ENCODE data around the gene LGALS4.
"Not testable (repeated sequence)": the region's sequence is repeated elsewhere in the genome, so short reads cannot be mapped to it uniquely, and the experiment has no call there.

The LGALS4 gene

GRCh38 chr19:38842439-38843174 lies 29.9 kb upstream of the LGALS4 start:
- DNase-seq, result no peak

DNA sequence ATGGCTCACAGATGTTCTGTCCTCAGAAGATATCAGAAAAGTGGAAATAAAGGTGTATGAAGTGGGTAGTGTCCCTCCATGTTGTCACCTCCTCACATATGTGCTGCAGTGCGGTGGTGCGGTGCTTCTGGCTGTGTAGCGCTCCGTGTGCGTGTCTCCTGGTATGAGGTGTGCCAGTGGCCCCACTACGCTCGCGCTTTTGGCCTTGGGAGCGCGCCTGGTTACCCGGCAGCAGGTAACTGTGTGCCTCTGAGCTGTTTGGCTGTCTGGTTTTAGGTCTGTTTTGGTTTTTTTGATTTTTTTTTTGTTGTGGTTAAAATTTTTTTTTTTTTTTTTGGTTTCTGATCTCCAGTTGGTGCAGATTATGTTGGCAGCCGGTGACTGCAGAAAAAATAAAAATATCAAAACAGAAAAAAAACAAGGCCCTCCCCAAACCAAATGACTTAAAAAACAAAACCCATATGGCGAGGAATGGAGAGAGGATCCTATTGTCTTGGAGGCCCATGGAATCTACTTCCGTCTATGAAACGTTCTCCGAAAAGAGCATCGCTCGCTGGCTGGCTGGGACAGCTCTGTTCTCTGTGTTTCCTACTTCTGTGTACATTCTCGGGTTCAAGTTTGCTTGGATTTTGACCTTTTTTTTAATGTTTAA lies 29.2 kb upstream of the LGALS4 start:
- DNase-seq, result no peak

DNA sequence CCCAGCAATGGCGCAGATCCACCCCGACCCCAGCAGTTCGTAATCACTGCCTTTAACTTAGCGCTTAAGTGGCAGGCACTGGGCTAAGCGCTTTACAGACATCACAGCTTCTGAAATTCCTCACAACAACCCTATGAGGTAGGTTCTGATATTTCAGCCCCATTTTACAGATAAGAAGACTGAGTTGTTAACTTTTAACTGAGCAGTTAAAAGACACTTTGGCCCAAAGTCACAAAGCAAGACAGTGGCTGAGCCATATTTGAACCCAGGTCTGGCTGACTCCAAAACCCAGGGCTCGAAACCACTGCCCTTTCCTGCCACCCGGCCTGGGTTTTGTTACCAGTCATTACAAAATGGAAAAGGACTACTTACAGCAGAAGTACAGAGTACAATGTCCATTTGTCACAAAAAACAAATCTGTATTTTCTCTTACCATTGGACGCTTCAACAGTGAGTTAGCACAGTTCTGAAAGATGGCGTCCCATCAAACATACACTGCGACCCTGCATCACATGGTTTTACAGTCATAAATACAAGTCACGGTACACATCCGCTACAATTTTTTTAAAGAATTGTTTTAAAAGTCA lies 28.5 kb upstream of the LGALS4 start:
- DNase-seq, result no peak

- no peak for DNase-seq
Measured at GRCh38 chr19:38840583-38840968, 27.8 kb upstream of the LGALS4 start.

GRCh38 chr19:38839816-38840582 lies 27.3 kb upstream of the LGALS4 start:
- no peak for DNase-seq

DNA sequence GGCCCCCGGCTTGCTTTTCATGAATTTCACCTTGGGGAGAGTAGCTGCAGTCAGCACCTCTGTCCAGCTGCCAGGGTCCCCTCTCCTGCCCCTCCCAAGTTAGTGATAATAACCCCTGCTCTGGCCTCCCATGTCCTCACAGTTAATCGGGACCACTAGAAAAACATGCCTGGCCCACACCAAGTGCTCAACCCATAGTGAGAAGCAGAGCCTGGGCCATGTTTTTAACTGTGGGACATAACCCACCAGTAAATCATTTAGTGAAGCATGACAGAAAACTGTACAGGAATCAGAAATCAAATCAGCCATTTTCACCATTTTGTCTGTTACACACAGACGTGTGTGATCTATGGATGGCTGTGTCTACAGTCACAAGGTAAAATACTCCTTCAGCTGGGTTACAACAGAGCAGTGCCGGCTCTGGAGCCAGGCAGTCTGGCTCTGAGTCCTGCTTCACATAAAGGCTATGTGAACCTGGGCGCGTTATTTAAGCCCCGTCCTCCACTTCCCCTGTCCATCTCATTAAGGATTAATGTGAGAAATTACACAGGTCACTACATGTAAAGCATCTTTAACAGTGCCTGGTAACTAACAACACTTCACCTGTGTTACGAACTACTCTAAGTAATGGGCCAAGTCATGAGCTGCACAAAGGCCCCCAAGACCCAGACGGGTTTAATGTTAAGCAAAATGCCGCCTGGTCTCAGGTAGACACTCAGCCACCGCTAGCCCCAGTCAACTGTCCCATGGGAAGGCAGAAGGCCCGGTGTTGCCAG lies 26.4 kb upstream of the LGALS4 start:
- DNase-seq, result no peak

GRCh38 chr19:38838208-38838985 lies 25.7 kb upstream of the LGALS4 start:
- DNase-seq, result no peak

DNA sequence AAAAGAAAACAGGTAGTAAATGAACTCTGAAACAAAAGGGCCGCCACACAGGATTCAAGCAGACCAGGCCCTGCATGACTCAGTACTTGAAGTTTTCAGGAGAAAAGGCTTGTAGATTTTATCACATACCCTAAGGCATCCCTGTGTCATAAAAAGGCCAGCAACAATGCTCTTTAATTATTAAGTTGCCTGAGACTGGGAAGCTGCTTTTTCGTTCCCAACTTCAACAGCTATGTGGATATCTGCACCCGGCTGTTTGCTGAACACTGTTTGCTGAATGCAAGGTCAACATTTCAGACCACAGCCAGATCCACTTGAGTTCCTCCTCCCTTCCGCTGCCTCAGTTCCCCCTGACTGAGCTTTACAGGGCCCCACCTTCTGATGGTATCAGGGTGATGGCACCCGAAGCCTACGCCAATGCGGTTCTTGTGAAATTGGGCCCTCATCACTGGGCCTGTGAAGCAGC lies 24.9 kb upstream of the LGALS4 start:
- no peak for DNase-seq

DNA sequence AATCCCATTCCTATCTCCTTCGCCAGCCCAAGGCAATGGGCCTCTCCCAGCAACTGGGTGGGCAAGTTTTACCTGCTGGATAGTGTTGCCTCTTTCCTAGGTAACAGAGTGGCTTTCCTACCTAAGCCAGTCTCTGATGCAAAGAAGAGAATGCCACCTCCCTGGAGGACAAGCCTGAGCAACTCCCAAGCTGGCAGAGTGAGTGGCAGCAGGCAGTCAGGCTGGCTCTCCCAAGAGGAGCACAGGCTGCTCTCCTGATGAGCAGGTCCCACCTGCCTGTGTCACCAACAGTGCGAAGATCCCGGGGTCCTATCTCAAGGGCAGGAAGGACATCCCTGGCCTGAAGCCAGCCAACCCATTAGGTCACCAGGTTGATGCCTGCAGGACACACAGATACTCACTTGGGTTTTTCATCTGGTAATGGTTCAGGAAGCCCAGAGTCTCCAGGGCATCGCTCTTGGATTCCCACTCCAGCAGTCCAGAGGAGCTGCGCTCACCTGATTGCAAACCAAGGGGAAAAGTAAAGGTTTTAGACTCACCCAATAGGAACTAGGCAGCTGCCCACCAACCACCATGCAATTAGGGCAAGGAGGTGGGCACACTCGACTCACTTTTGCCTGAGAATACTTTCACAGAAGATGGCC lies 24.4 kb upstream of the LGALS4 start:
- DNase-seq, result no peak

DNA sequence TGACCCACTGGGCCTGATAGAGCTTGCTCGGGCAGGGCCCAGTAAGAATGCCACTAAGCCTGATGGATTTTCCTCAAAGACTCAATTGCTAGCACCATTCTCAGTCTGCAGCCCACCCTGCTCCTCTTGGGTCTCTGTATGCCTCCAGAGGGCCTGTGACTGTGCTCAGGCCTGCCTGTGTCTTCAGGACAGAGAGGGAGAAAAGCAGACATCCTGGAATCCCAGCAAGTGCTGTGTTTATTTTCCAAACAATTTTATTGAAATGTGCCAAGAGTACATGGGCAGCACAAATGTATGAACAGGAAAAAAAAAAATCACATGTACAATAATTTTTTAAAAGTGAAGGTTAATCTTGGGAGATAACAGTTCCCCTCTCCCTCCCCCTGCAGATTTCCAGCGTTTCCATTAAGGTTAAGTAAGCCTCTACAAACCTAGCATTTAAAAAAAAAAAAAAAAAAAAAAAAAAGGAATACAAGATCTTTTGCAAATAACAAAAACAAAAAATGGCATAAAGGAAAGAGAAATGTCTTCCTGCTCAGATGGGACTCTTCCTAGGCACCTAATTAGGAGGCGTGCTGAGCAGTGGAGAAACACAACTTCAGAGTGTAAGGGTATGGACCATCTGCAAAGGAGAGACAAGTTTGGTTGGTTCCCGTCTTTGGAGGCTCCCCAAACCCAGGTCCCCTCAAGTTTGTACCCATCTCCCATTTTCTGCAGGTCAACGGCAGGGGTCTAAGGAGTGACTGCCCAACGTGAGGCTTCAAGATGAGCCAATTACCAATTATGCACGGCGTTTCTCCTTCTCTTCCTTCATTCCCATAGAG lies 23.6 kb upstream of the LGALS4 start:
- DNase-seq, result no peak

- no peak for DNase-seq
Measured at GRCh38 chr19:38834590-38834989, 21.8 kb upstream of the LGALS4 start.

DNA sequence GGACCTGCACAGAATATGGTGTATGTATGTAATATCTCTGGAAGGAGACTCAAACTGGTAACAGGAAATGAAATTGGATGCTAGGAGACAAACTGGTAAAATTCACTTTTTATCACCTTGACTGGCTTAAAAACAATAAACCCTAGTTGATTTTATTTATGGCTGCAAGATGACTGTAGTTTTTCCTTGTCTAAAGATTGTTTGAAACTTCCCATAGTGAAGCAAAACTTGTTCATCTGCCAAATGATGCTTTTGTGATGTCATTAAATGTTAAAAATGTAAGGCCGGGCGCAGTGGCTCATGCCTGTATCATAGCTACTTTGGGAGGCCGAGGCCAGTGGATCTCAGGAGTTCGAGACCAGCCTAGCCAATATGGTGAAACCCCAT lies 21.4 kb upstream of the LGALS4 start:
- DNase-seq, result no peak

- no peak for DNase-seq
Measured at GRCh38 chr19:38833092-38833425, 20.3 kb upstream of the LGALS4 start.

DNA sequence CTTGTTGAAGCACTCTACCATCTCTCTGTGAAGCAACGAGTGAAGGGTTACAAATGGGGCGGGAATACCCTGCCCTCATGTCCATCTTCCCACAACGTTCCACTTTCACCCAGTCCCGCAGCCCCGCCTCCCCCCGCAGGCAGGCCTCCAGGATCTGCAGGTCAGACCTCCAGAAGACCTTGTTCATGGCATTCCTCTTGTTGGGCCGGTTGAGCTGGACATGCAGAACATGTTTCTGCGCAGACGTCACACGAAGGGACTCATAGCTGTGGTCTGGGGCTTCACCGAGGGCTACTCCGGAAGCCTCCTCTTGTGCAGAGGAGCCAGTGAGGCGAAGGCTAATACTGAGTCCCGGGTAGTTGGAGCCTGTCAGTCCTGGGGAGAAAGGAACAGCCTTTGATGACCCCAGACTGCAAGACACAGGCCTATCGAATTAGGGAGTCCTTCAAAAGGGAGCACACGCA lies 18.4 kb upstream of the LGALS4 start:
- no peak for DNase-seq

DNA sequence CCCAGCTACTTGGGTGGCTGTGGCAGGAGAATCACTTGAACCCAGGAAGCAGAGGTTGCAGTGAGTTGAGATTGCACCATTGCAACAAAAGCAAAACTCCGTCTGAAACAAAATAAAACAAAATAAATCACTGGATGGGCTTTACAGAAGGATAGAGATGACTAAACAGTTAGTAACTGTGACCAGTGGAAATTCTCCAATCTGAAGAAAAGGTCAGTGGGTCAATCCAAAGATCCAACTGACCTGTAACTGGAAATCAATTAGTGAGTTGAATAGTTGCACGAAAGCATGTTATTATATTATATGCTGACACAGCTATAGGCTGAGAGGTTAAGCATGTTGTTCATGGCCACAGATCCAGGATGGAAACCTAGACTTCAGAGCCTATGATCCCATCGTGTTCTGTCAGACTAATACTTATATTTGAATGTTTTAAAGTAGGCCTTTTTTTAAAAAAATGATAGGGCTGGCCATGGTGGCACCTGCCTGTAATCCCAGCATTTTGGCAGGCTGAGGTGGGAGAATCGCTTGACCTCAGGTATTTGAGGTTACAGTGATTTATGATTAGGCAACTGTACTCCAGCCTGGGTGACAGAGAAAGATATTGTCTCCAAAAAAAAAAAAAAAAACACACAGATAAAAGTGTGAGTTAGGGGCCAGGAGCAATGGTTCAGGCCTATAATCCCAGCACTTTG lies 17.4 kb upstream of the LGALS4 start:
- DNase-seq, result no peak

GRCh38 chr19:38829203-38829602 lies 16.5 kb upstream of the LGALS4 start:
- not testable (repeated sequence) for DNase-seq

DNA sequence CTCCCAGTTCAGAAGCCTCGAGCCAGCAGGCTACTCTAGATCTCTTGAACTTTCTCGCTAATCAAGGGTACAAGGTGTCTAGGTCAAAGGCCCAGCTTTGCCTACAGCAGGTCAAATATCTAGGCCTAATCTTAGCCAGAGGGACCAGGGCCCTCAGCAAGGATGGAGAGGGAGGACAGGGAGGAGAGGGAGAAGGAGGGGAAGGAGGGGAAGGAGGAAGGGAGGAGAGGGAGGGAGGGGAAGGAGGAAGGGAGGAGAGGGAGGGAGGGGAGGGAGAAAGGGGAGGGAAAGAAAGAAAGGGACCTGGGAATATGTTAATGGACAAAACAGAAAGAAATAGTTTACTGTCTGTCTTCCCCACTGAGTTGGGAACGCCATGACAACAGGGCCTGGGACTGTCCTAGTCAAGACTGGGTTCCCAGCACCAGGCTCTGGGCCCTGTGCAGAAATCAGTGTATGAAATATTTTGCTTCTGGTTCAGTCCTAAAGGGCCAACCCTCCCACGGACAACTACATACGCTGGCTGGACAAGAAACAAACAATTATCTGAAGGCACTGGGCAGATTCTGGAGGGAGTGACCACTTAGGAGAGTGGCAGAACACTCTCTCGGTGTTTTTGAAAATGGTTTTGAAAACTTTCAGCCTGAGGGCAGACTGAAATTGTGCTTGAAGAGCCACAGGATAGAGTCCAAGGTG lies 14.3 kb upstream of the LGALS4 start:
- no peak for DNase-seq

GRCh38 chr19:38825936-38826335 lies 13.2 kb upstream of the LGALS4 start:
- not testable (repeated sequence) for DNase-seq

GRCh38 chr19:38821230-38821825 lies 8.6 kb upstream of the LGALS4 start:
- not testable (repeated sequence) for DNase-seq
